Mucosa of descending colon (tissue), 3 donors: ENCODE data around the gene HEXIM1. TPM values are rescaled to one million over a fixed set of nuclear protein-coding genes. Genes with fewer than 3 reads are reported as not detected.
"Not testable (repeated sequence)": the region's sequence is repeated elsewhere in the genome, so short reads cannot be mapped to it uniquely, and the experiment has no call there.

Experiments used
- ATAC-seq: fragments of 200-7000 bp; cut with Tn5 transposase; one replicate; pipeline ENCODE4 v1.9.1; 2020; ENCODE audit warnings: mild to moderate bottlenecking, moderate library complexity
- DNase-seq, 3 donors: peaks; one replicate each; pipeline ENCODE4 v3.0.0-alpha.2; 2020
- H3K36me3 ChIP-seq: fragments of 200-600 bp; one replicate; pipeline ENCODE4 v1.8.0; 2021; ENCODE audit warnings: low read depth, mild to moderate bottlenecking
- H3K4me1 ChIP-seq: fragments of 200-600 bp; one replicate; pipeline ENCODE4 v1.8.0; 2021; ENCODE audit warnings: low read depth, mild to moderate bottlenecking
- H3K4me3 ChIP-seq: fragments of 200-600 bp; one replicate; pipeline ENCODE4 v1.8.0; 2021; ENCODE audit warnings: mild to moderate bottlenecking
- H3K9me3 ChIP-seq: fragments of 200-600 bp; one replicate; pipeline ENCODE4 v1.8.0; 2021; ENCODE audit warnings: mild to moderate bottlenecking
- intact Hi-C, 2 donors: fragments of 100-400 bp; cut with DNase I in 1 of 2; cut with micrococcal nuclease in 1 of 2; formaldehyde crosslinking; loops; one replicate each; pipeline versions ENCODE4 v1.11.0 to v1.11.1; 2022; cut with DNase I, micrococcal nuclease
- total RNA-seq, 3 donors: library from RNA; stranded (reverse); fragmentation: NEBNext Ultra II Directional in 2 of 3; extraction: Animal tissue kit (Norgen Biotek cat#: 25700) in 2 of 3; gene quantifications; one replicate each; pipeline versions ENCODE4 v1.2.1 to v1.2.4, GENCODE V29; 2021 to 2023
- TF ChIP-seq, protein P1 (sequence below): fragments of 200-600 bp; IDR thresholded peaks from one replicate; pipeline ENCODE4 v1.8.0; 2022; ENCODE audit warnings: antibody characterized with exemption, mild to moderate bottlenecking
- donor health status: DM: no; HTN: no; CAD: no; lungs with moderate emphysema.
- donor health status: DM: no; HTN: no; CAD: no.
- donor health status: DM: no; HTN: yes; CAD: no.

Gene HEXIM1
- total RNA-seq, 3 donors from 2014 or later: 36.7 to 98.2 (median 37.0) TPM

DNA sequence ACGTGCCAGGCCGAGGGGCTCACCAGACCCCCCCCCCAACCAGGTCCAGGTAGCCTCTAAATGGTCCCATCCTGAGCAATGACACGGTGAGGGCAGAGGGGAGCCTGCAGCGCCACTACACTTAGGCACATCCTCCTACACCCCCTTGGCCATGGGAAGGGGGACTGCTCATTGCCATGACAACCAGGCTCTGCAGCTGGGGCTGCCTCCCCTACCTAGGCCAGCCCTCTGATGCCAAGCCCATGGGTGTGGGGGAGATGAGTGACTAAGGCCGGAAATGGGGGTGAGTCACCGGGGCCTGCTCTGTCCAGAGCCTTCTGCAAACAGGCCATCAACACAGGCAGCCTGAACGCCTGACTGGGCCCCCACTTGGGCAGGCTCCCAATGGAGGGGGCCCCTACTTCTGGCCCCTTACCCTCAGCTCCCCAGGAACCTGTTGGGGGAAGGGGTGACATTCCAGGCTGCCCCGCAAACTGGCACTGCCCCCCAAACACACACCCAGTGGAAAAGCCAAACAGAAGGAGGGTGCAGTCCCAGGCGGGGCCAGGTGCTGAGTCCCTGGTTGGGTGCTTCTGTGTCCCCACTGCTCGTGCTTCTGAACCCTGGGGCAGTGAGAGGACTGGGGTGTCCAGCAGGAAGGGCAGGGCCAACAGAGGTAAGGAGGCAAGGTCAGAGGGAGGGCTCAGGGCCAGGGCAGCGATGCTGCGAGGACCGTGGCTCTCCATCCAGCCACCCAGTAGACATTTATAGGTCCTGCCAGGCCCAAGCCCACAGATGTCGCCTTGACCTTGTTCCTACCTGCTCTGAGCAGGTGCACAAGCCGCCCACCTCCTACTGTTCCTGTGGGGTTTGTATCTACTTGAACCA lies 24.1 kb upstream of the HEXIM1 start:
- TF ChIP-seq, protein P1, sequence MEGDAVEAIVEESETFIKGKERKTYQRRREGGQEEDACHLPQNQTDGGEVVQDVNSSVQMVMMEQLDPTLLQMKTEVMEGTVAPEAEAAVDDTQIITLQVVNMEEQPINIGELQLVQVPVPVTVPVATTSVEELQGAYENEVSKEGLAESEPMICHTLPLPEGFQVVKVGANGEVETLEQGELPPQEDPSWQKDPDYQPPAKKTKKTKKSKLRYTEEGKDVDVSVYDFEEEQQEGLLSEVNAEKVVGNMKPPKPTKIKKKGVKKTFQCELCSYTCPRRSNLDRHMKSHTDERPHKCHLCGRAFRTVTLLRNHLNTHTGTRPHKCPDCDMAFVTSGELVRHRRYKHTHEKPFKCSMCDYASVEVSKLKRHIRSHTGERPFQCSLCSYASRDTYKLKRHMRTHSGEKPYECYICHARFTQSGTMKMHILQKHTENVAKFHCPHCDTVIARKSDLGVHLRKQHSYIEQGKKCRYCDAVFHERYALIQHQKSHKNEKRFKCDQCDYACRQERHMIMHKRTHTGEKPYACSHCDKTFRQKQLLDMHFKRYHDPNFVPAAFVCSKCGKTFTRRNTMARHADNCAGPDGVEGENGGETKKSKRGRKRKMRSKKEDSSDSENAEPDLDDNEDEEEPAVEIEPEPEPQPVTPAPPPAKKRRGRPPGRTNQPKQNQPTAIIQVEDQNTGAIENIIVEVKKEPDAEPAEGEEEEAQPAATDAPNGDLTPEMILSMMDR: no peak
- Histone ChIP-seq H3K4me1 (peaks cover 52% of the 10 kb centered on the region), H3K4me3 (no peak overlapping the region), H3K36me3 (peaks cover 4% of the 10 kb centered on the region), H3K9me3 (no peaks in the 10 kb centered on the region)
- intact Hi-C loops: no loop called here
- peak; percentile 75 to 87 (median 78) for DNase-seq
- ATAC-seq: peak; percentile 79

DNA sequence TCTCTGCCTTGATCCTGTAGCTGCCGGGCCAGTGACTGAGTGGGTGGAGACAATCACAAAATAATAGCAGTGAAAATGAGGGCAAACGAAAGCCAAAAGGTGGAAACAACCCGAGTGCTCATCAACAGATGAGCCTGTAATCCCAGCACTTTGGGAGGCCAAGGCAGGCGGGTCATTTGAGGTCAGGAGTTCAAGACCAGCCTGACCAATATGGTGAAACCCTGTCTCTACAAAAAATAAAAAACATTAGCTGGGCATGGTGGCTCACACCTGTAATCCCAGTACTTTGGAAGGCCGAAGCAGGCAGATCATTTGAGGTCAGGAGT lies 23.5 kb upstream of the HEXIM1 start:
- H3K9me3 ChIP-seq, ATAC-seq, intact Hi-C loops, DNase-seq, H3K36me3 ChIP-seq, H3K4me3 ChIP-seq: not testable (repeated sequence)
- peaks cover 58% of the 10 kb centered on the region for H3K4me1 ChIP-seq

DNA sequence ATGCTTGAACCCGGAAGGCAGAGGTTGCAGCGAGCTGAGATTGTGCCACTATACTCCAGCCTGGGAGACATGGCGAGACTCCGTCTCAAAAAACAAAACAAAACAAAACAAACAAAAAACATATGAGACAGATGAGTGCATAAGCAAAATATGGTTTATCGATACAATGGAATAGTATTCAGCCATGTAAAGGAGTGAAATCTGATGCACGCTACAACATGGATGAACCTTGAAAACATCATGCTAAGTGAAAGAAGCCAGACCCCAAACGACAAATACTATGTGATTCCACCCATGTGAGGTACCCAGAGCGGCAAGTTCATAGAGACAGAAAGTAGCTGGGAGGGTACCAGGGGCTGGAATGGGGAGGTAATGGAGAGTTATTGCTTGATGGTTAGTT lies 22.8 kb upstream of the HEXIM1 start:
- Histone ChIP-seq H3K9me3 (no peaks in the 10 kb centered on the region), H3K4me1 (peaks cover 65% of the 10 kb centered on the region), H3K4me3 (no peak overlapping the region), H3K36me3 (no peaks in the 10 kb centered on the region)
- no peak for DNase-seq
- TF ChIP-seq, protein P1: no peak
- intact Hi-C loops: no loop called here
- ATAC-seq: no peak

DNA sequence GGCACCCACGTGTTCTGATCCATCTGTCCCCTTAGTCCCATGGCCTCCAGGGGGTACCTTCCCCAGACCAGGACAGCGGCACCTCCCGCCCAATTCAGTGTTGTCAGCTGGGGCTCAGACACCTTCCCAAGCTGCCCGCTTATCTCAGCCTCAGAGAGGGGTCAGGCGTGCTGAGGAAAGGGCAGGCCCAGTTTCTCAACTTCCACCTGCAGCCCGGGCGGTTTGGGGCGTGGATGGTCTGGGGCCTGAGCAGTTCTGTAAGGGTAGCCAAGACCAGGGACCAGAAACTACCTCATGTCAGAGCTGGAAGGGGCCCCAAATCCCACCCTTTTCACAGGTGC lies 21.1 kb upstream of the HEXIM1 start:
- Histone ChIP-seq H3K36me3 (no peaks in the 10 kb centered on the region), H3K9me3 (no peaks in the 10 kb centered on the region), H3K4me1 (peaks cover 66% of the 10 kb centered on the region), H3K4me3 (no peak overlapping the region)
- intact Hi-C loops: no loop called here
- ATAC-seq (peak; percentile 0), DNase-seq (peak in 2 of 3 donors; percentile 62 to 70)
- TF ChIP-seq, protein P1: no peak

DNA sequence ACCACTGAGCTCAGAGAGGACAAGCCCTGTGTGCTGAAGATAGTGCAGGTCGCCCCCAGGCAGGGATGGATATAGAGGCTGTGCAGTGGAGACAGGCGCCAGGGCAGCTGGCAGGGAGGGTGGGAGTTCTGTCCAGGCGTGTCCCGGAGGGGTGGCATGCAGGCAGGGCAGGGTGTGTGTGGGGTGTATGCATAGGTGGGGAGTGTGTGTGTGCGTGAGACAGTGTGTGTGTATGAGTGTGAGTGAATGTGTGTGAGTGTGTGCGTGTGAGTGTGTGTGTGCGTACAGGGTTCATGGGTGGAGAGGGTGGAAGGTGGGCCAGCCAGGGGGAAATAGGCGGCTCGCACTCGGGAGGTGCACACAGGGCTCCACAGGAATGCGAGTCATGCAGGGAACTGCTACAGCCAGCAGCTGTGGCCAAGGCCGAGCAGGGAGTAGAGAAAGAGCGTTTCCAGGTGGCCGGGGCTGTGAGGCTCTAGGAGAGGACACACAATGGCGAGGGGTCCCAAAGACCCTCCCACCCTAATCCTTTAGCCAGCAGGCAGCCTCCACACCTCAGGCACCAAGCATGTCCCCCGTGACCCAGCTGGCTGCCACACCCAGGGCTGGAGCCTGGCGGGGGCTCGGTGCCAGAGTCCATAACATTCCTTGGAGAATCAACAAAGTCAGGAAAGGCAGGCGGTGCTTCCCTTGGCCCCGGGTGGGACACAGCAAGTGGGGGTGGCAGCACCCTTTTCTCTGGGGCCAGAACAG lies 20.6 kb upstream of the HEXIM1 start:
- TF ChIP-seq, protein P1: no peak
- no peaks in the 10 kb centered on the region for H3K9me3 ChIP-seq
- DNase-seq (peak; percentile 90 to 91 (median 91)), ATAC-seq (peak; percentile 47)
- no peaks in the 10 kb centered on the region for H3K36me3 ChIP-seq
- H3K4me1 ChIP-seq: peaks cover 60% of the 10 kb centered on the region
- no peak overlapping the region for H3K4me3 ChIP-seq
- intact Hi-C loops: no loop called here

DNA sequence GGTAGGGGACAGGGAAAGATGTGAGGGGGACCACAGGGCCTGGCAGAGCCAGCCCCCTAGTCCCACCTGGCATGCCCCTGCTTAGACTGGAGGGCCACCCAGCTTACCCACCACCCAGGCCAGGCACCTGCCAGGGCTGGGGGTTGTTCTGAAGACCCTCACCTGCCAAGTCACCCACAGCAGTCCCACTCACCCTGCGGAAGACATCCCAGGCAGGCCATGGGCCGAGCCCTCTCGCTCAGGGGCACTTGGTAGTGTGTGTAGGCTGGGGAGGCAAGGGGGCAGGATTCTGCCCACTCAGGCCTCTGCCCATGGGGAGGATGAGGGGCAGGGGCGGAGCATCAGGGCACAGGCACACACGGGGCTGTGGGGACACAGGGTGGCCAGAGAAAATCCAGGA lies 19.9 kb upstream of the HEXIM1 start:
- intact Hi-C loops: no loop called here
- no peaks in the 10 kb centered on the region for H3K9me3 ChIP-seq
- TF ChIP-seq, protein P1: no peak
- ATAC-seq (no peak), DNase-seq (no peak)
- peaks cover 60% of the 10 kb centered on the region for H3K4me1 ChIP-seq
- no peak overlapping the region for H3K4me3 ChIP-seq
- no peaks in the 10 kb centered on the region for H3K36me3 ChIP-seq
